SU-DHL-6 (cell line): Measurements from ENCODE around the gene MCU.

Source experiments
- CTCF ChIP-seq: fragments of 200-600 bp; sonication (generic); IDR thresholded peaks from one replicate; pipeline ENCODE4 v1.5.1; 2017; ENCODE audit warnings: antibody characterized with exemption, mild to moderate bottlenecking, low read length, moderate library complexity; ENCODE audit not compliant: insufficient read depth, poor library complexity, severe bottlenecking
- EZH2phosphoT487 ChIP-seq: fragments of 200-600 bp; sonication (generic), shearing (Covaris generic); conservative IDR thresholded peaks from 2 replicates; pipeline ENCODE4 v1.6.1; 2018; ENCODE audit warnings: mild to moderate bottlenecking, antibody characterized with exemption, low read length, moderate library complexity, mixed read lengths

- TF ChIP-seq CTCF: no peak
- TF ChIP-seq EZH2phosphoT487: no peak
Observed at GRCh38 chr10:72904806-72905205, 212.9 kb downstream of the MCU start.
